ENCODE results near the gene HBG1.
"Not testable (repeated sequence)": the region's sequence is repeated elsewhere in the genome, so short reads cannot be mapped to it uniquely, and the experiment has no call there.

The HBG1 gene

DNA sequence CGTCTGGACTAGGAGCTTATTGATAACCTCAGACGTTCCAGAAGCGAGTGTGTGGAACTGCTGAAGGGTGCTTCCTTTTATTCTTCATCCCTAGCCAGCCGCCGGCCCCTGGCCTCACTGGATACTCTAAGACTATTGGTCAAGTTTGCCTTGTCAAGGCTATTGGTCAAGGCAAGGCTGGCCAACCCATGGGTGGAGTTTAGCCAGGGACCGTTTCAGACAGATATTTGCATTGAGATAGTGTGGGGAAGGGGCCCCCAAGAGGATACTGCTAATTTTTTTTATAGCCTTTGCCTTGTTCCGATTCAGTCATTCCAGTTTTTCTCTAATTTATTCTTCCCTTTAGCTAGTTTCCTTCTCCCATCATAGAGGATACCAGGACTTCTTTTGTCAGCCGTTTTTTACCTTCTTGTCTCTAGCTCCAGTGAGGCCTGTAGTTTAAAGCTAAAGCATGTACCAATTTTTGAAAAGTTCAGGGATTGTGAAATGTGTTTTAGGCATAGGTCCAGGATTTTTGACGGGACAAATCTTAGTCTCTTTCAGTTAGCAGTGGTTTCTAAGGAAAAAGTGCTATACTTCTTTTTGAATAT is at the start of gene HBG1:
Gene HBG1, minus strand, starts transcription at position 51 of the 590 bp plus-strand sequence. CDS start 53 bp downstream, outside the sequence.
- not testable (repeated sequence) for DNase-seq

DNA sequence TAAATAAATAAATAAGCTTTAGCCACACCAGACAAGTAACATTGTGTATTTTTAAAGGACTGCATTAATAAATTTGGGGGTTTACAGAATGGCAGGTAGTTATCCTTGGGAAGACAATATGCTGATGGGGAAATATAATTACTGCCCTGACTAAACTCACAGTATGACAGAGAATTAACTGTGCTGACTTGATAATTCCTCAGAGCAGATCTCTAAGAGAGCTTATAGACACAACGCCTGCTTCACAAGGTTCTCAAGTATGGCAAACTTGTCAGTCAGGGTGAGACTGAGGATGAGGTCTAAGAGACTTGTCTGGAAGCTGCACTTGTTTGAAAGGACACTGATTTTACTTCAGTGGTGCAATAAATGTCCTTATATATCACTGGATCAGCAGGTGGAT is 48.8 kb upstream of the HBG1 start:
- DNase-seq = no peak

- DNase-seq = no peak
Measured at GRCh38 chr11:5297721-5298323, 48.2 kb upstream of the HBG1 start.

GRCh38 chr11:5294342-5294995 is 44.8 kb upstream of the HBG1 start:
- DNase-seq = not testable (repeated sequence)

DNA sequence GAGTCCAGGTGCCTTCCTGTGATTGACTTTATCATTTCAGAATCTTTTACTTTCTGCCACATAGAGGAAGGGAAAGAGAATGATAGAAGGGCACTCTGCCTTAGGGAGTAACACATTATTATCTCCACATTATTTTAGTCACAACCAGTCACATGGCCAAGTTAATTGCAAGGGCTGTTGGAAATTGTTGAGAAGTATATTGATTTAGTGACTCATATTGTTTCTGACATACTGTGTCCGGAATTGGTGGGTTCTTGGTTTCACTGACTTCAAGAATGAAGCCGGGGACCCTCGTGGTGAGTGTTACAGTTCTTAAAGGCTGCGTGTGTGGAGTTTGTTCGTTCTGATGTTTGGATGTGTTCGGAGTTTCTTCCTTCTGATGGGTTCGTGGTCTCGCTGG is 43.4 kb upstream of the HBG1 start:
- DNase-seq = no peak

- DNase-seq = no peak
Measured at GRCh38 chr11:5291207-5291838, 41.7 kb upstream of the HBG1 start.

GRCh38 chr11:5290106-5290505 is 40.4 kb upstream of the HBG1 start:
- DNase-seq = no peak

- DNase-seq = no peak
Measured at GRCh38 chr11:5289696-5290095, 40.0 kb upstream of the HBG1 start.

- no peak for DNase-seq
Measured at GRCh38 chr11:5288906-5289550, 39.4 kb upstream of the HBG1 start.

GRCh38 chr11:5288108-5288905 is 38.6 kb upstream of the HBG1 start:
- no peak for DNase-seq

DNA sequence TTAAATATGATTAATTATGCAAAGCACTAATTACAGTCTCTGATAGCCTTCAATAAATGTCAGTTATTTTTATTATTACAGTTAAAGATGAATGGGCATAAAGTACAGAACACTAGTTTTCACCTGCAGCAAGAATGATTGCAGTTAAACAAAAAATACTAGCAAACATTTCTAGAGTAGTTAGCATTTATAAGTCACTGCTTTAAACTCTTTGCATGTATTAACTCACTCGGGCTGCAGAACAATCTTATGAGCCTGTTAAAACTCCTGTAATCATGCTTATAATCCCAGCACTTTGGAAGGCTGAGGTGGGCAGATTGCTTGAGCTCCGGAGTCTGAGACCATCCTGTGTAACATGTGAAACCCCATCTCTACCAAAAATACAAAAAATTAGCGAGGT is 37.2 kb upstream of the HBG1 start:
- DNase-seq = no peak

DNA sequence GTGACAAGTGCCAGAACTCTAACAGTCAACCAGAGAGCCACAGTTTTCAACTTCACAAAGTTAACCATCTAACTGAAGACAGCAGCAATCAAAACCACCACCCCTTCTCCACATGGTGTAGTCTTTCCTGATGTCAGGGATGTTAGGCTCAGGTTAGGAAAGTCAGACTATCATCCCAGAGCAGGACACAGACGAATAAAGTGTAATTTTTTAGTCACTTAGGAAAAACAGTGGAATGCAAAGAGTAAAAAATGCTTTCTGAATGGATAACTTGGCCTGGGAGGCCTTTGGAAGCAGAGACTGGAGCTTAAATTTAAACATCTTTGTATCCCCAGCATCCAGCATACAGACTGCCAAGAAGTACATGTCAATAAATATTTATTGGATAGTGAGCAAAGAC is 36.7 kb upstream of the HBG1 start:
- no peak for DNase-seq

DNA sequence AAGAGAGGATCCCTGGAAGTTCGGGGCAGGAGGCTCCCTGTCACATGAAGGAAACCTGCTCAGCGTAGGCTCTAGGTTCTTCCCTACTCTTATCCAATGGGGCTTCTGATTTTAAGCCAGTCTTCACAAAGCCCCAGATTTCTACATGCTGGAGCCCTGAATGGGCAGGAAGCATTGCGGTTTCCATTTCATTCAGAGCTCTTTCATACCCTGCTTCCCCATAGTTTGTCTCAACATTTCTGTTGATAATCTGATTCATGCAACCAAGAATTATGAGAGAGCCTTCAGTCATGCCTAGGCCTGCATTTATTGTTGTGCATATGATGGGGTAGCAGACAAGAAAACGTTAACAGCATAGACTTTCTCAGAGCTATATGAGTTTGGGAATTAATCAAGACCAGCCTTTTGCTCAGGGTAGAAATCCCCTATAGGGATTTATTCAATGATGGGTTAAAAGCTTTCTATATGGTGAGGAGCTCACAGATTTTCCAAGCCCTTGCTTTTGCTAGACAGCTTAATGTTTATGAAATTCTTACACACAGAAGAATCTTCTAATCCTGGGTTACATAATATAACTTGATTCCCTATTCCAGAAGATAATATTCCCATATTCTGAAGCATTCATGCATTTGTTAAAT is 36.2 kb upstream of the HBG1 start:
- no peak for DNase-seq

- DNase-seq = no peak
Measured at GRCh38 chr11:5284637-5285036, 35.0 kb upstream of the HBG1 start.

DNA sequence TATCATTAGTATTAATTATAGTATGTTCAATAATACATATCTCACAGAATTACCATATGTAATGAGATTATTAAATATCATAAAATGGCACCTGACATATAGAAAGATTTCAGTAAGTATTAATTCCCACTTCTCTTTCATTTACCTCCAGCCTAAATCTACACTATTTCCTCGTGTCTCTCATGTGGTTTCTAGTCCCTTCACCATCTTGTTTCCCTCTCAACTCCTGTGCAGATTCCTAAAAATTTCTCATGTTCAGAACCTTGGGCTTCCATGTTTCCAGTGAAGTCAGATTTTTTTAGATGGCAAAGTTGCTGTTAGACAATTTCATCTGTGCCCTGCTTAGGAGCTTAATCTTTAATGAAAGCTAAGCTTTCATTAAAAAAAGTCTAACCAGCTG is 34.2 kb upstream of the HBG1 start:
- DNase-seq = no peak

- no peak for DNase-seq
Measured at GRCh38 chr11:5283086-5283485, 33.4 kb upstream of the HBG1 start.

DNA sequence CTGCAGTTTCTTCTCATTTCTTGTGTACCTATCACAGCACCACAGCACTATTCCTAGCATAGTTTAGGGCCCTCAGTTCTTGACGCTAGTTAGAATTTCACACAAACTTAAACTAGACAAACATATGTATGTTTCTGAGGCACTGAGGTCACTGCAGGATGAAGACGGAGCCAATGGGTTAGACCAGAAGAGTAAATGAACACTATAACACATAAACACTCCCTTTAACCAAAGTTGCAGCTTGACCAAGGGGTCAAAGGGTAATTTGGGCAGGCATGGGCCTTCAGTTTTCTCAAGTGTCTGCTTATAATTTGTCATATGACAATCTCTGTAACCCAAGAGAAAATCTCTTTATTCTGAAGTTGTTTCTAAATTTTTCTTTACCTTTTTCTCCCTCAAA is 33.0 kb upstream of the HBG1 start:
- DNase-seq = no peak

- DNase-seq = no peak
Measured at GRCh38 chr11:5281596-5281995, 31.9 kb upstream of the HBG1 start.

- DNase-seq = no peak
Measured at GRCh38 chr11:5280582-5281102, 31.0 kb upstream of the HBG1 start.

GRCh38 chr11:5279471-5280090 is 29.9 kb upstream of the HBG1 start:
- no peak for DNase-seq

DNA sequence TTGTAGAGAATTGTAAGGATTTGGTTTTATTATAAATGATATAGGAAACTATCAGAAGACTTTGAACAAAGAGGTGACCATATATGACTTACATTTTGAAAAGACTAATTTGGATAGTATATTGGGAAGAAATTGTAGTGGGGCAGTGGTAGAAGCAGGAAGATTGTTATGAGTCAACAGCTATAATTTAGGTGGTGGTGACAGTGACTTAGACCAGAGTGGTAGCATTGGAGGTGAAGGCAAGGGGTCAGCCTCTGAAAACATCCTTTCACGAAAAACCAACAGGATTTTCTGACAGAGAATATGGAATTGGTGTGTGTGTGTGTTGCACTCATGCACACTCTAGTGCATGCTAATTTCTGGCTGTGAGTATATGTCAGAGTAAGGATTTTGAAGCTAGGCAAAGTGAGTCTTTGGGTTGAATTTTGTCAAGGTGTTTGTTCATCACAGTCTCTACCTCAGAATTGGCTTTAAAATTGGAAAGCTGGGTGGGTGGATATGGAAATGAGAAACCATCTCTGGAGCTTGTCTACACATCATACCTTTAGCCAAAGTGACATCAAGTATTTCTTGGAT is 28.2 kb upstream of the HBG1 start:
- DNase-seq = no peak
